ENCODE results near the gene POGK.

DNA sequence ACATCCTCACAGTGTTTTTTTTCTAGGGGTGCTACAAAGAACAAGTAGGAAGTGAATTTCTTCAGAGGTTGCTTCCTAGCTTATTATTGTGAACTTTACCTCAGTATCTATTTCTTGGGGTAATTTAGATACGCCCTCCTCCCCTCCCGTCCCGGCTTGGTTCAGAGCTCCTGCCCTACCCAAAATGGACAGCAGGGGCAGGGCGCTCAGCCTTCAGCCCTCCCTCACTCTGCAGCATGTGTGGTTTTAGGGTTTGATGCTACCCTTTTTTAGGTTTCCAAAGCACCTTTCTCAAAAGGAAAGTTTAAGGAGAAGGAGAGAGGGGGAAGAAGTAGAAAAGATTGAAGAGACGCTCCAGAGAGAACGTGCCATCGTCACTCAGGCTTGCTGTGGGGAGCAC lies 16.9 kb upstream of the POGK start:
- no peak for TF ChIP-seq EZH2 (IDR thresholded peaks at IDR 0.05; ENCODE audit: borderline replicate concordance, control insufficient read depth, low read depth, low read length)
- peak in 2 of 3 experiments; percentile 36 to 44; a peak in 5 of 6 replicates for TF ChIP-seq CTCF (IDR thresholded peaks at IDR 0.05 in 2 of 3, conservative IDR thresholded peaks at IDR 0.05 in 1 of 3; ENCODE audit: control insufficient read depth in 2 of 3, extremely low read depth in 1 of 3, insufficient read depth in 1 of 3, low read depth in 3 of 3, low read length in 3 of 3)
- TF ChIP-seq FOS (IDR thresholded peaks at IDR 0.05; ENCODE audit: borderline replicate concordance, extremely low read depth, insufficient read length) = no peak
- no peak for TF ChIP-seq RAD21 (IDR thresholded peaks at IDR 0.05; ENCODE audit: insufficient read depth, low read depth, low read length)
